Adrenal gland (tissue), 12 donors: ENCODE results near the gene GRID1. TPM values are rescaled to one million over a fixed set of nuclear protein-coding genes. Genes with fewer than 3 reads are reported as not detected.

ENCODE experiments used
- DNase-seq, 7 donors: peaks; one replicate each; pipeline ENCODE4 v3.0.0-alpha.2; 2019 to 2020
- H3K27ac ChIP-seq, 5 donors: fragments of 200-600 bp; sonication (generic) in 4 of 5; 1 replicate in 3 of 5; 2 replicates in 2 of 5; pipeline versions ENCODE4 v1.5.1 to v1.8.0; 2016 to 2020; ENCODE audit warnings: mild to moderate bottlenecking in 1 of 5
- H3K27me3 ChIP-seq: fragments of 200-600 bp; 2 replicates; pipeline ENCODE4 v1.8.0; 2021
- H3K36me3 ChIP-seq, 2 donors: fragments of 200-600 bp; replicated peaks in 1 of 2; 1 replicate in 1 of 2; 2 replicates in 1 of 2; pipeline versions ENCODE4 v1.5.1 to v1.8.0; 2018 to 2022
- H3K4me1 ChIP-seq, 2 donors: fragments of 200-600 bp; replicated peaks in 1 of 2; 1 replicate in 1 of 2; 2 replicates in 1 of 2; pipeline versions ENCODE4 v1.5.1 to v1.8.0; 2018 to 2021
- H3K4me3 ChIP-seq, 4 donors: fragments of 200-600 bp; sonication (generic) in 3 of 4; one replicate each; pipeline ENCODE4 v1.5.1; 2016 to 2018
- H3K9me3 ChIP-seq, 3 donors: fragments of 200-600 bp; sonication (generic) in 1 of 3; replicated peaks in 1 of 3; 1 replicate in 2 of 3; 2 replicates in 1 of 3; pipeline versions ENCODE4 v1.5.1 to v1.8.0; 2016 to 2021
- POLR2A ChIP-seq, 2 donors: fragments of 450-650 bp; IDR thresholded peaks; one replicate each; pipeline ENCODE4 v1.6.1; 2017; ENCODE audit warnings: antibody characterized with exemption in 2 of 2, mild to moderate bottlenecking in 2 of 2, moderate library complexity in 1 of 2
- WGBS, 4 donors: extraction: QIAGEN DNeasy Blood & Tissue Kit in 2 of 4; methylation state at CpG; one replicate each; pipeline versions ENCODE4 v1.1.5 to v1.1.7; 2013 to 2017; 5-methylcytosine and 5-hydroxymethylcytosine counted together
- intact Hi-C, 2 donors: fragments of 100-400 bp; cut with DNase I; formaldehyde crosslinking; loops; one replicate each; pipeline versions ENCODE4 v1.14.1 to v1.15.0; 2022 to 2023
- polyA plus RNA-seq, 3 donors: library from polyadenylated mRNA; stranded (reverse); fragments of 200-250 nt in 2 of 3; fragments of 350-450 nt in 1 of 3; fragmentation: Illumina TruSeq in 1 of 3; extraction: RNeasy Lipid Tissue Mini Kit (QIAGEN cat#74804) in 1 of 3; gene quantifications; one replicate each; pipeline ENCODE4 v1.2.3, GENCODE V29; 2013 to 2014
- total RNA-seq, 9 donors: library from RNA; depleted of rRNA in 4 of 9; stranded (reverse); fragments of >200 nt in 4 of 9; fragments of 120-200 nt in 1 of 9; fragmentation: NEBNext Ultra II Directional in 1 of 9; extraction: Animal tissue kit (Norgen Biotek cat#: 25700) in 1 of 9; gene quantifications; one replicate each; pipeline versions ENCODE4 v1.1.0 to v1.2.4, GENCODE V29; 2013 to 2023
- TF ChIP-seq, protein P1 (sequence below), 6 experiments: fragments of 450-650 bp in 4 of 6; fragments of 200-600 bp in 2 of 6; sonication (generic) in 1 of 6; IDR thresholded peaks; 1 replicate in 5 of 6; 2 replicates in 1 of 6; pipeline versions ENCODE4 v1.5.1 to v1.8.0; 2016 to 2021; ENCODE audit warnings: antibody characterized with exemption in 6 of 6, mild to moderate bottlenecking in 2 of 6, moderate library complexity in 1 of 6
- donor health status: healthy with polysubstance abuse.
- donor health status: Bipolar disorder and iron deficiency.
- donor health status: DM: yes; HTN: yes; CAD: no.
- donor health status: DM: no; HTN: no; CAD: no.
- donor health status: DM: no; HTN: no; CAD: no.
- donor health status: DM: yes; HTN: yes; CAD: no.

Gene GRID1
- total and polyA plus RNA-seq, 12 donors, result 2.2 to 8.0 (median 4.1) TPM

GRCh38 chr10:85606401-85606800, 760.2 kb downstream of the GRID1 start:
- Histone ChIP-seq H3K36me3 (no peaks in the 10 kb centered on the region), H3K4me3 (no peak overlapping the region), H3K9me3 (no peaks in the 10 kb centered on the region), H3K27me3 (no peaks in the 10 kb centered on the region), H3K27ac (no peak overlapping the region), H3K4me1 (no peaks in the 10 kb centered on the region)
- intact Hi-C loops, result no loop called here
- no peak for DNase-seq
- TF ChIP-seq, protein P1, sequence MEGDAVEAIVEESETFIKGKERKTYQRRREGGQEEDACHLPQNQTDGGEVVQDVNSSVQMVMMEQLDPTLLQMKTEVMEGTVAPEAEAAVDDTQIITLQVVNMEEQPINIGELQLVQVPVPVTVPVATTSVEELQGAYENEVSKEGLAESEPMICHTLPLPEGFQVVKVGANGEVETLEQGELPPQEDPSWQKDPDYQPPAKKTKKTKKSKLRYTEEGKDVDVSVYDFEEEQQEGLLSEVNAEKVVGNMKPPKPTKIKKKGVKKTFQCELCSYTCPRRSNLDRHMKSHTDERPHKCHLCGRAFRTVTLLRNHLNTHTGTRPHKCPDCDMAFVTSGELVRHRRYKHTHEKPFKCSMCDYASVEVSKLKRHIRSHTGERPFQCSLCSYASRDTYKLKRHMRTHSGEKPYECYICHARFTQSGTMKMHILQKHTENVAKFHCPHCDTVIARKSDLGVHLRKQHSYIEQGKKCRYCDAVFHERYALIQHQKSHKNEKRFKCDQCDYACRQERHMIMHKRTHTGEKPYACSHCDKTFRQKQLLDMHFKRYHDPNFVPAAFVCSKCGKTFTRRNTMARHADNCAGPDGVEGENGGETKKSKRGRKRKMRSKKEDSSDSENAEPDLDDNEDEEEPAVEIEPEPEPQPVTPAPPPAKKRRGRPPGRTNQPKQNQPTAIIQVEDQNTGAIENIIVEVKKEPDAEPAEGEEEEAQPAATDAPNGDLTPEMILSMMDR (IDR thresholded peaks at IDR 0.05), result no peak
- TF ChIP-seq POLR2A (IDR thresholded peaks at IDR 0.05), result no peak
- WGBS, 4 donors, result 79 to 86% (median 82%) methylated on average over 5 of the region's 5 CpGs

- H3K27ac ChIP-seq, result no peak overlapping the region
- H3K36me3 ChIP-seq, result no peaks in the 10 kb centered on the region
- intact Hi-C loops, result no loop called here
- H3K4me3 ChIP-seq, result no peak overlapping the region
- H3K27me3 ChIP-seq, result no peaks in the 10 kb centered on the region
- WGBS, 4 donors, result 83 to 90% (median 85%) methylated on average over 5 of the region's 5 CpGs
- TF ChIP-seq, protein P1 (IDR thresholded peaks at IDR 0.05), result no peak
- TF ChIP-seq POLR2A (IDR thresholded peaks at IDR 0.05), result no peak
- no peak for DNase-seq
- H3K4me1 ChIP-seq, result no peaks in the 10 kb centered on the region
- no peaks in the 10 kb centered on the region for H3K9me3 ChIP-seq
Observed at GRCh38 chr10:85604884-85605283, 761.7 kb downstream of the GRID1 start.

- H3K36me3 ChIP-seq, result no peaks in the 10 kb centered on the region
- H3K27ac ChIP-seq, result no peak overlapping the region
- no peaks in the 10 kb centered on the region for H3K4me1 ChIP-seq
- intact Hi-C loops, result no loop called here
- 78 to 91% (median 87%) methylated on average over 5 of the region's 5 CpGs for WGBS, 4 donors
- no peaks in the 10 kb centered on the region for H3K27me3 ChIP-seq
- DNase-seq, result no peak
- no peaks in the 10 kb centered on the region for H3K9me3 ChIP-seq
- H3K4me3 ChIP-seq, result no peak overlapping the region
- TF ChIP-seq POLR2A (IDR thresholded peaks at IDR 0.05), result no peak
- TF ChIP-seq, protein P1 (IDR thresholded peaks at IDR 0.05), result no peak
Observed at GRCh38 chr10:85604136-85604725, 762.4 kb downstream of the GRID1 start.

- Histone ChIP-seq H3K36me3 (no peaks in the 10 kb centered on the region), H3K4me3 (no peak overlapping the region), H3K4me1 (no peaks in the 10 kb centered on the region), H3K9me3 (no peaks in the 10 kb centered on the region), H3K27me3 (no peaks in the 10 kb centered on the region), H3K27ac (no peak overlapping the region)
- 77 to 91% (median 87%) methylated on average over 4 to 5 of the region's 5 CpGs for WGBS, 4 donors
- intact Hi-C loops, result no loop called here
- TF ChIP-seq, protein P1 (IDR thresholded peaks at IDR 0.05), result no peak
- TF ChIP-seq POLR2A (IDR thresholded peaks at IDR 0.05), result no peak
- DNase-seq, result no peak
Observed at GRCh38 chr10:85603151-85603940, 763.2 kb downstream of the GRID1 start.
